ENCODE data around the gene FGF22. TPM values are rescaled to one million over a fixed set of nuclear protein-coding genes. Genes with fewer than 3 reads are reported as not detected.

The FGF22 gene
- total RNA-seq (2014; rRNA removed) (0.81 and 1.3 TPM in 2 replicates), Bru-seq, nascent RNA (percentile 21 among the genes with signal in this experiment), BruChase-seq, experiment 1, labeled RNA remaining after a 6-hour chase (percentile 11 among the genes with signal in this experiment), BruChase-seq, experiment 2, labeled RNA remaining after a 2-hour chase (percentile 11 among the genes with signal in this experiment)
- long read RNA-seq, partial matches to known transcripts, result 0 of 4 reads
- long read RNA-seq, other reads (novel, unspliced or antisense), result 1 of 4 reads

DNA sequence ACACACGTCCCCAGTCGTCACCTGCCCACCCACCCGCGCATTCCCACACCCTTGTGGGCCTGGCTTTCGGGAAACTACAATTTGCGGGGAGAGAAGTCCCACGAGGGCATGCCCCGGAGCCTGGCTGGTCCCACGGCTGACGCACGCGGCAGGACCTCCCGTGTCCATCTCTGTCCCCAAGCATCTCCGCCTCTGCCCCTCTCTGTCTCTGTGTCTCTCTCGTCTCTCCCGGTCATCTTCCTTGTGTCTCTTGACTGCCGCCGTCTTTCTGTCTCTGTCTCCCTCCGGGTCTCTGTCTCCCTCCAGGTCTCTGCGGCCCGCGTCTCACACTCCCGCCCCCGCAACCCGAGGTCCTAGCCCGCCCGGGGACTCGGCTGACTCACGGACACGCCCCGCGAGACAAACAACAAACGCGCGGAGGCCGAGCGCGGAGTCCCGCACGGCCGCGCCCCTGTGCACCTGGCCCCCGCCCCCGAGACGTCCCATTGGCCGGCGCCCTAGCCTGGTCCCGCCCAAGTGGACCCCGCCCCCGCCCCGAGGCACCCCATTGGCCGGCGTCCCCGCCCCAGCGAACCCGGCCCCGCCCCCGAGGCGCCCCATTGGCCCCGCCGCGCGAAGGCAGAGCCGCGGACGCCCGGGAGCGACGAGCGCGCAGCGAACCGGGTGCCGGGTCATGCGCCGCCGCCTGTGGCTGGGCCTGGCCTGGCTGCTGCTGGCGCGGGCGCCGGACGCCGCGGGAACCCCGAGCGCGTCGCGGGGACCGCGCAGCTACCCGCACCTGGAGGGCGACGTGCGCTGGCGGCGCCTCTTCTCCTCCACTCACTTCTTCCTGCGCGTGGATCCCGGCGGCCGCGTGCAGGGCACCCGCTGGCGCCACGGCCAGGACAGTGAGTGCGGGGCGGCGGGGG, at the start of gene FGF22:
FGF22 (plus strand) TSS at position 627 of the 908 bp plus-strand sequence; CDS start at position 674, 47 bp downstream.
- no peak within 1 kb of the TSS for H3K27ac ChIP-seq (ENCODE audit: low read length)
- H3K4me1 ChIP-seq (ENCODE audit: insufficient read depth, low read length), result no peaks in the 10 kb centered on the region
- H3K9ac ChIP-seq (ENCODE audit: low read length), result no peak within 1 kb of the TSS
- H3K4me3 ChIP-seq (ENCODE audit: low read length), result peak within 1 kb of the TSS; percentile 66
- peak within 1 kb of the TSS; percentile 83 for H3K4me2 ChIP-seq (ENCODE audit: low read length)
- H3K9me2 ChIP-seq (replicated peaks; ENCODE audit: low read length), result no peaks in the 10 kb centered on the region
- peak within 1 kb of the TSS; percentile 87 for H2AFZ ChIP-seq (ENCODE audit: low read length)
- CTCF ChIA-PET, result no interaction called here
- H4K20me1 ChIP-seq (ENCODE audit: low read length), result no peaks in the 10 kb centered on the region
- peak; percentile 92 for ATAC-seq
- H3K36me3 ChIP-seq (ENCODE audit: low read depth, low read length), result no peaks in the 10 kb centered on the region
- no peaks in the 10 kb centered on the region for H3K9me3 ChIP-seq (ENCODE audit: low read length)
- H3F3A ChIP-seq (ENCODE audit: low read length, unreplicated experiment), result no peaks in the 10 kb centered on the region
- POLR2A ChIA-PET (ENCODE audit: unreplicated experiment), result no interaction called here
- H3K27me3 ChIP-seq (ENCODE audit: low read length), result no peaks in the 10 kb centered on the region
- TF ChIP-seq, protein P1, sequence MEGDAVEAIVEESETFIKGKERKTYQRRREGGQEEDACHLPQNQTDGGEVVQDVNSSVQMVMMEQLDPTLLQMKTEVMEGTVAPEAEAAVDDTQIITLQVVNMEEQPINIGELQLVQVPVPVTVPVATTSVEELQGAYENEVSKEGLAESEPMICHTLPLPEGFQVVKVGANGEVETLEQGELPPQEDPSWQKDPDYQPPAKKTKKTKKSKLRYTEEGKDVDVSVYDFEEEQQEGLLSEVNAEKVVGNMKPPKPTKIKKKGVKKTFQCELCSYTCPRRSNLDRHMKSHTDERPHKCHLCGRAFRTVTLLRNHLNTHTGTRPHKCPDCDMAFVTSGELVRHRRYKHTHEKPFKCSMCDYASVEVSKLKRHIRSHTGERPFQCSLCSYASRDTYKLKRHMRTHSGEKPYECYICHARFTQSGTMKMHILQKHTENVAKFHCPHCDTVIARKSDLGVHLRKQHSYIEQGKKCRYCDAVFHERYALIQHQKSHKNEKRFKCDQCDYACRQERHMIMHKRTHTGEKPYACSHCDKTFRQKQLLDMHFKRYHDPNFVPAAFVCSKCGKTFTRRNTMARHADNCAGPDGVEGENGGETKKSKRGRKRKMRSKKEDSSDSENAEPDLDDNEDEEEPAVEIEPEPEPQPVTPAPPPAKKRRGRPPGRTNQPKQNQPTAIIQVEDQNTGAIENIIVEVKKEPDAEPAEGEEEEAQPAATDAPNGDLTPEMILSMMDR (conservative IDR thresholded peaks at IDR 0.05; ENCODE audit: low read depth, low read length), result no peak
- TF ChIP-seq EZH2phosphoT487 (IDR thresholded peaks at IDR 0.05; ENCODE audit: borderline replicate concordance, low read length), result no peak
- TF ChIP-seq EZH2 (IDR thresholded peaks at IDR 0.05; ENCODE audit: low read length, unreplicated experiment), result no peak
- H3K79me2 ChIP-seq (ENCODE audit: low read length), result no peaks in the 10 kb centered on the region
- DNase-seq, result peak; percentile 80
- intact Hi-C loops (cut with micrococcal nuclease), result loop anchor here (10.0 kb wide), 1 partner anchor 65 kb away; the partner anchor contains the start of gene BSG
- no TSS peak for BruUV-seq (replicated peaks)

DNA sequence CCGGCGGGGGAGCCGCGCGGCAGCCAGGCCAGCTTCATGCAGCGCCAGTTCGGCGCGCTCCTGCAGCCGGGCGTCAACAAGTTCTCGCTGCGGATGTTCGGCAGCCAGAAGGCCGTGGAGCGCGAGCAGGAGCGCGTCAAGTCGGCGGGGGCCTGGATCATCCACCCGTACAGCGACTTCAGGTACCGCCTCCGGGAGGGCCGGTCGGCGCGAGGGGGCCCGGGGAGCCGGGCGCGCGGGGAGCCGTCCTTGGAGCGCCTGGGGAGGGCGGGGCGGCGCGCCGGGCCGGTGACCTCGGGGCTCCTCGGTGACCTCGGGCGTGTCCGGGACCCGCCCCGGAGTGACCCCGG, 49.3 kb upstream of the FGF22 start:
- no peaks in the 10 kb centered on the region for H3K36me3 ChIP-seq (ENCODE audit: low read depth, low read length)
- DNase-seq (peak; percentile 11), ATAC-seq (no peak)
- peaks cover 10% of the 10 kb centered on the region for H3K4me1 ChIP-seq (ENCODE audit: insufficient read depth, low read length)
- H3K79me2 ChIP-seq (ENCODE audit: low read length), result no peaks in the 10 kb centered on the region
- no peaks in the 10 kb centered on the region for H3K9me2 ChIP-seq (replicated peaks; ENCODE audit: low read length)
- H3K4me2 ChIP-seq (ENCODE audit: low read length), result no peak overlapping the region
- peaks cover 7% of the 10 kb centered on the region; the same call in 1 of the 2 replicates for H3K27me3 ChIP-seq (ENCODE audit: low read length)
- no peak overlapping the region for H3K27ac ChIP-seq (ENCODE audit: low read length)
- no peaks in the 10 kb centered on the region for H3K9me3 ChIP-seq (ENCODE audit: low read length)
- intact Hi-C loops (cut with micrococcal nuclease), result no loop called here
- no peaks in the 10 kb centered on the region for H3F3A ChIP-seq (ENCODE audit: low read length, unreplicated experiment)
- H4K20me1 ChIP-seq (ENCODE audit: low read length), result no peaks in the 10 kb centered on the region
- CTCF ChIA-PET, result no interaction called here
- no TSS peak for BruUV-seq (replicated peaks)
- POLR2A ChIA-PET (ENCODE audit: unreplicated experiment), result no interaction called here
- H3K9ac ChIP-seq (ENCODE audit: low read length), result no peak overlapping the region
- TF ChIP-seq, protein P1 (conservative IDR thresholded peaks at IDR 0.05; ENCODE audit: low read depth, low read length), result no peak
- TF ChIP-seq EZH2 (IDR thresholded peaks at IDR 0.05; ENCODE audit: low read length, unreplicated experiment), result no peak
- TF ChIP-seq EZH2phosphoT487 (IDR thresholded peaks at IDR 0.05; ENCODE audit: borderline replicate concordance, low read length), result no peak
- no peak overlapping the region for H2AFZ ChIP-seq (ENCODE audit: low read length)
- H3K4me3 ChIP-seq (ENCODE audit: low read length), result no peak overlapping the region
